NT2/D1 (cell line): ENCODE results near the gene KDM4C.

Source experiments
- DNase-seq: peaks from one replicate; pipeline ENCODE4 v3.0.0-alpha.2; 2011; ENCODE audit warnings: low read depth, low spot score
- H3K27me3 ChIP-seq: 2 replicates; pipeline ENCODE4 v1.6.0; 2011; ENCODE audit warnings: mild to moderate bottlenecking; ENCODE audit not compliant: insufficient read length, insufficient read depth
- H3K36me3 ChIP-seq: 2 replicates; pipeline ENCODE4 v1.6.1; 2011; ENCODE audit warnings: mild to moderate bottlenecking, low read length, mixed read lengths; ENCODE audit not compliant: insufficient read depth, insufficient read length
- H3K4me1 ChIP-seq: 2 replicates; pipeline ENCODE4 v1.5.1; 2011; ENCODE audit not compliant: insufficient read depth, insufficient read length
- H3K4me3 ChIP-seq: 2 replicates; pipeline ENCODE4 v1.5.1; 2011; ENCODE audit warnings: low read depth; ENCODE audit not compliant: insufficient read length
- H3K9ac ChIP-seq: 2 replicates; pipeline ENCODE4 v1.6.0; 2011; ENCODE audit warnings: low read depth; ENCODE audit not compliant: insufficient read length
- H3K9me3 ChIP-seq: 2 replicates; pipeline ENCODE4 v1.5.1; 2011; ENCODE audit warnings: mild to moderate bottlenecking, low read length; ENCODE audit not compliant: insufficient read depth
- SUZ12 ChIP-seq: IDR thresholded peaks from 2 replicates; pipeline ENCODE4 v1.6.1; 2011; ENCODE audit not compliant: insufficient read length, insufficient read depth; ENCODE audit errors: extremely low read depth
- YY1 ChIP-seq: IDR thresholded peaks from 2 replicates; pipeline ENCODE4 v1.6.1; 2011; ENCODE audit not compliant: insufficient read length, insufficient read depth
- ZNF274 ChIP-seq: IDR thresholded peaks from 2 replicates; pipeline ENCODE4 v1.6.1; 2011; ENCODE audit warnings: mild to moderate bottlenecking, low read depth, low read length

The KDM4C gene

DNA sequence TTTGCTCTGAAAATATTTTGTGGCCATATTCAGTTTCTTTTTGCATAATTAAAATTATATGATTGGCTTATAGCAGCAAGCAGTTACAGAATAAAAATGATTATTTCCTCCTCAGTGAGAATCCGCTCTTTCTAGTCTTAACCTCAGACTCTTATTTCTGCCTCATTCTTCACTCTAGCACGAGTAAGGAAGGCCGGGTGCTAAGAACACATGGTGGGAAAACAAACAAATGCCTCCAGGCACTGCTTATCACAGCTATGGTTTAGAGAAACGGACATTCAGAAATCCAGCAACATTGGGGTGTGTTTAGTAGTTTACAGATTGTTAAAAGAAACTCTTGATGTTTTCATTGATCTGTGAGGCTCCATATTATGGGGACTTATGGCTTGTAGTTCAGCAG is 168.7 kb downstream of the KDM4C start:
- Histone ChIP-seq H3K4me3 (no peak overlapping the region), H3K27me3 (no peaks in the 10 kb centered on the region)
- DNase-seq, result no peak

GRCh38 chr9:6927838-6928237 is 170.1 kb downstream of the KDM4C start:
- Histone ChIP-seq H3K27me3 (no peaks in the 10 kb centered on the region), H3K4me3 (no peak overlapping the region), H3K4me1 (no peaks in the 10 kb centered on the region), H3K9me3 (no peaks in the 10 kb centered on the region), H3K9ac (no peak overlapping the region), H3K36me3 (no peaks in the 10 kb centered on the region)
- no peak for DNase-seq
- TF ChIP-seq ZNF274, result no peak
- no peak for TF ChIP-seq YY1
- TF ChIP-seq SUZ12, result no peak

More for the DNA sequence above, 168.7 kb downstream of the KDM4C start:
- Histone ChIP-seq H3K36me3 (no peaks in the 10 kb centered on the region), H3K9ac (no peak overlapping the region), H3K4me1 (no peaks in the 10 kb centered on the region), H3K9me3 (no peaks in the 10 kb centered on the region)
- TF ChIP-seq YY1 (no peak), ZNF274 (no peak), SUZ12 (no peak)

DNA sequence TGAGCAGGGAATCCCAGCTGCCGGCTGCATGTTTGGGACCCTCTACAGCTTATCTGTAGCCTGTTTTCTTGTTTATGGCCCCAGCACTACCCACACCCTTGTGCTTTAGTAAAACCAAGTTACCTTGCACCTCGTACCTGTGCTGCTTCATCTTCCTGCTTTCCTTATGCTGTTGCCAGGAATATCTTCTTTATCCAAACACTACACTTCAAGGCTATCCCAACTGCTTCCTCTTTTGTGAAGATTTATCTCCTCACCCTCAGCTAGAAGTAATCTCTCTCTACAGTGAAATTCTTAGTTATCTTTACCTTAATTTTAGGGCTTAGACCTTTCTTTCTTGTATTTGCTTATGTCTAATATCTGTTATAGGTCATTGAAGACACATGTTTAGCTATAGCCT is 171.1 kb downstream of the KDM4C start:
- TF ChIP-seq SUZ12, result no peak
- no peak for TF ChIP-seq ZNF274
- no peak for TF ChIP-seq YY1
- no peak overlapping the region for H3K4me3 ChIP-seq
- H3K36me3 ChIP-seq, result no peaks in the 10 kb centered on the region
- no peaks in the 10 kb centered on the region for H3K4me1 ChIP-seq
- DNase-seq, result no peak
- H3K9ac ChIP-seq, result no peak overlapping the region
- H3K9me3 ChIP-seq, result no peaks in the 10 kb centered on the region
- no peaks in the 10 kb centered on the region for H3K27me3 ChIP-seq

GRCh38 chr9:6929441-6930215 is 171.9 kb downstream of the KDM4C start:
- Histone ChIP-seq H3K4me3 (no peak overlapping the region), H3K9me3 (no peaks in the 10 kb centered on the region), H3K36me3 (no peaks in the 10 kb centered on the region), H3K27me3 (no peaks in the 10 kb centered on the region), H3K9ac (no peak overlapping the region), H3K4me1 (no peaks in the 10 kb centered on the region)
- DNase-seq, result no peak
- TF ChIP-seq SUZ12, result no peak
- TF ChIP-seq YY1, result no peak

GRCh38 chr9:6930827-6931226 is 173.1 kb downstream of the KDM4C start:
- no peak overlapping the region for H3K4me3 ChIP-seq
- DNase-seq, result no peak
- TF ChIP-seq SUZ12, result no peak
- H3K9ac ChIP-seq, result no peak overlapping the region
- H3K9me3 ChIP-seq, result no peaks in the 10 kb centered on the region
- no peaks in the 10 kb centered on the region for H3K4me1 ChIP-seq
- H3K36me3 ChIP-seq, result no peaks in the 10 kb centered on the region
- H3K27me3 ChIP-seq, result no peaks in the 10 kb centered on the region

GRCh38 chr9:6931913-6932312 is 174.1 kb downstream of the KDM4C start:
- DNase-seq, result no peak
- Histone ChIP-seq H3K9ac (no peak overlapping the region), H3K27me3 (no peaks in the 10 kb centered on the region)

DNA sequence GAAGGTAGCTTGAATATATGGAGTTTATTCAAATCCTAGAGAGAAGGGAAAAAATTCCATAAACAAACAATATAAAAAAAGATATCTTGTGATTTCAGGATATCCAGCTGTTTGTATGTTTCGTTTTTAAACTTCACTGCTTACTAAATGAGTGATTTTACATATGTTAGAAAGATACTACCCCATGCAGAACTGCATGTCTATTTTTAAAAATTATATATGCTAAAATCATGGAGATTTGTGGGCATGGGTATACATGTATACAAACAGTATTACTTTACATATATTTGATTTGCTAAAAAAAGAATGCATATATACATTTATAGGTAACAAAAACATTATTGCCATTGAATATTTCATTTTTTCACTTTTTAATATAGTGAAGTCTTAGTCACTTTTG is 178.3 kb downstream of the KDM4C start:
- TF ChIP-seq SUZ12 (no peak), YY1 (no peak), ZNF274 (no peak)
- H3K4me3 ChIP-seq, result no peak overlapping the region
- H3K9ac ChIP-seq, result no peak overlapping the region
- DNase-seq, result no peak
- no peaks in the 10 kb centered on the region for H3K36me3 ChIP-seq
- no peaks in the 10 kb centered on the region for H3K27me3 ChIP-seq
- H3K4me1 ChIP-seq, result no peaks in the 10 kb centered on the region
- H3K9me3 ChIP-seq, result peaks cover 11% of the 10 kb centered on the region

More at GRCh38 chr9:6931913-6932312, 174.1 kb downstream of the KDM4C start:
- no peaks in the 10 kb centered on the region for H3K9me3 ChIP-seq
- H3K4me3 ChIP-seq, result no peak overlapping the region
- no peaks in the 10 kb centered on the region for H3K4me1 ChIP-seq
- no peaks in the 10 kb centered on the region for H3K36me3 ChIP-seq
- TF ChIP-seq YY1, result no peak
- TF ChIP-seq ZNF274, result no peak
- TF ChIP-seq SUZ12, result no peak

- Histone ChIP-seq H3K27me3 (no peaks in the 10 kb centered on the region), H3K4me1 (no peaks in the 10 kb centered on the region), H3K4me3 (no peak overlapping the region), H3K36me3 (no peaks in the 10 kb centered on the region), H3K9ac (no peak overlapping the region), H3K9me3 (peaks cover 11% of the 10 kb centered on the region)
- TF ChIP-seq ZNF274 (no peak), YY1 (no peak), SUZ12 (no peak)
- no peak for DNase-seq
Observed at GRCh38 chr9:6937209-6937608, 179.4 kb downstream of the KDM4C start.
